Kasumi-1 (cell line): Measurements from ENCODE around the gene PLCB1.
A peak's percentile ranks its signal among the peaks of the same experiment; 100 is the strongest.
"Not testable (repeated sequence)": the region's sequence is repeated elsewhere in the genome, so short reads cannot be mapped to it uniquely, and the experiment has no call there.

ENCODE experiments used
- DNase-seq, 2 experiments: peaks; one replicate each; lab custom pipeline; 2025; lab: John Stamatoyannopoulos, UW

Gene PLCB1

GRCh38 chr20:8447262-8448120 lies 315.4 kb downstream of the PLCB1 start:
- no peak for DNase-seq

DNA sequence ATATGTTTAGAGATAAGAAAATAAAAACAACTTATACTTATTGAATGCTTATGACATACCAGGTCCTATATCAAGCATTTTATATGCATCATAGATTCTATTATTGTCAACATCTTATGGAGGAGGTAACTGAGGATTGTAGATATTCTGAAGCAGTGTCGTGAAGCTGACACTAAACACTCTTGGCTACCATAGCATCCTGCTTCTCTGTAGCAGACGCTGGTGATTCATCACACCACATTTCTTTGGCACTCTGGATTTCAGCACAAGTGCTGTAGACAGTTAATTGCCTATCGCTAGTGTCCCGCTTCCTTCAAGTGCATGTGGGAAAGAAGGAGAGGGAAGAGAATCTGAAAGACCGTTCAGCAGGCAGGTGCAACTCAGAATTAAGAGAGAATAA lies 317.1 kb downstream of the PLCB1 start:
- no peak for DNase-seq

DNA sequence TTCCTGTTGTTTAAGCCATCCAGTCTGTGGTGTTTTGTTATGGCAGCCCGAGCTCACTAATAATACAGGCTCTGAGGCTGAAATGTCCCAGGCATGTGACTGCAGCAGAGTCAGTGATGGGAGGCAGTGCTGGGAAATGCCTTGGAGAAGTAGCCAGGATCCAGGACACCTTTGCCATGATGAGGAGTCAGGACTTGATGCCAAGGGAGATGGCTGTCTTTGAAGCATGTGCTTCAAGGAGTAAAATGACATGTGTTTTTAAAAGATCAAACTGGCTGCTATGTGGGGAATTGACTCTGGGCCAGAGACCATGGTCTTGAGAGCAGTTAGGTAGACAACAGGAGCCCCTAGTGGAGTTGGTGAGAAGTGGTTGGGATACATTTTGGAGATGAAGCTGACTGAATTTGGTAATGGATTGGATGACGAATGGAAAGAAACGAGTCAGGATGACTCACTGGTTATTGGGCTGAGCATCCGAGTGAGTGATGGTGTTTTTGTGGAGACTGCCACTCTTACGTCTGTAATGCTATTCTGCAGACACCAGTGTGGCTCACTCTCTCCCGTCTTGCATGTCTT lies 322.2 kb downstream of the PLCB1 start:
- DNase-seq, result peak; percentile 54 to 65

DNA sequence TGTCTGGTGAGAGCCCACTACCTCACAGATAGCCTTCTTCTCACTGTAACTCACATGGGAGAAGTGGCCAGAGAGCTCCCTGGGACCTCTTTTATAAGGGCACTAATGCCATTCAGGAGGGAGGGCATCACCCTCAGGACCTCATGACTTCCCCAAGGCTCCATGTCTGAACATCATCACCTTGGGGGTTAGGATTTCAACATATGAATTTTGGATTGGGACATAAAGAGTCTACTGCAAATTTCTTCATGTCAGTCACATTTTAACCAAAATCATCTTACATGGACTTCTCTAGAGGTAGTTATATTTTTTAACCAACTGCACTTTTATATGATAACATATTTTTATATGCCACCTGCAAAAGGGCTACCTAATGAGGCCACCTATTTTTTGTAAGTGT lies 324.7 kb downstream of the PLCB1 start:
- DNase-seq, result no peak

DNA sequence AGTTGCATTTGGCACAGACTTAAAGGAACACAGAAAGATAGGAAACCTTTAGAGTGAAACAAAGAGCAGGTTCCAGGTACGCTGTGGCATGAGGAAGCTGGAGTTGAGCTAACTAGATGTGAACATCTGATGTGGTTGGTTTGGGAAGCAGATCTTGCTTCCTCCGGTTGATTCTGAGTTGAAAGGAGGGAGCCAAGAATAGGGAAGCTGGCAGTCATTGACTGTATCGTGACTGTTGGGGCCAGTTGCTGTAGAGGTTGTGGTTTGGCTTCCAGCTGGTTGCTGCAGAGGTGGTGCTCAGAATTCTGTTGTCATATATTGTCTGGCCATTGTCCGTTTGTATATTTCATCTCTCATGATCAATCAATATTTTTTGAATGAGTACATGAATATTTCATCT lies 325.9 kb downstream of the PLCB1 start:
- DNase-seq, result peak; percentile 93 to 94

DNA sequence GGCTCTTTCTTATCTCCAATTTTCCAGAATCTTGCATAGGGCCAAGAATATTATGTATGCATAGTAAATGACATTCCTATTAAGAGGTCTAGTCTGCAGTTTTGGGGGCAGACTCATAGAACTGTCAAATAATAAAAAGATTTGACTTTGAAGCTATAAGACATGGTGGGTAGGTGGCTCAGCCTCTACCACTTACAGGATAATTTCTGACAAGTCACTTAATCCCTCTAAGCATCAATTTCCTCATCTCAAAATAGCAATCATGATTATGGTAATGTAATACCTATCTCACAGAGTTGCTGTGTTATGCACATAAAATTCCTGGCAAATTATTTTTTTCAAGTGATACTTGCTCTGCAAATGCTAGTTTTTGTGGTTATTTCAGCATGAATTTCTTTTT lies 329.1 kb downstream of the PLCB1 start:
- DNase-seq, result no peak

- no peak for DNase-seq
Measured at GRCh38 chr20:8464368-8464767, 332.3 kb downstream of the PLCB1 start.

DNA sequence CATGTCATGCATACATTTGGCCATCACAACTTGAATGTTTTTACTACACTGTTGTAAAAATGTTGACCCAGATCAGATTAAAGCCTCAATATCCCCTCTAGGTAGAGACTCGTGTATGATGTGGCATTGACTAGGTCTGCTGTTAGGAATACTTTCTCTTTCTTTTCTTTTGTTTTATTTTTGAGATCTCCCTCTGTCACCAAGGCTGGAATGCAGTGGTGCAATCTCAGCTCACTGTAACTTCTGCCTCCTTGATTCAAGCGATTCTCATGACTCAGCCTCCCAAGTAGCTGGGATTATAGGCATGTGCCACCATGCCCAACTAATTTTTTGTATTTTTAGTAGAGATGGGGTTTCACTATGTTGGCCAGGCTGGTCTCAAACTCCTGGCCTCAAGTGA lies 334.7 kb downstream of the PLCB1 start:
- not testable (repeated sequence) for DNase-seq

- DNase-seq, result no peak
Measured at GRCh38 chr20:8470156-8470555, 338.1 kb downstream of the PLCB1 start.

DNA sequence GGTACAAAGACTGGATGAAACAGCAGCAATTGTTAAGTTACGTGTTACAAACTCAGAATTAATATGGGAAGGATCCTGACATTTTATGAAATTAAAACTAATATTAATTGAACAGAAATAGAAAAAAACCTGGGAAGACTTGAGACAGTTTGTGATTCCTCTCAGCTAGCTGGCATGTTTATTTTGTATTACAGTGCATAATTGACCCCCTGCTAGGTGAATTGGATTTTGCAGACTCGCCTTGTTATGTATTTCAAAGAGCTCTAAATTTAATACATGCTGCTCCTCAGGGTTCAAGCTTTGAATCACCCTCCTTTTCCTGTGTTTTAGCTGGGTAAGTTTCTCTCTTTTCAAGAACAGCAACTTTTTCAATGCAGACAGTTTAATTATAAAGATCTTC lies 339.4 kb downstream of the PLCB1 start:
- no peak for DNase-seq

DNA sequence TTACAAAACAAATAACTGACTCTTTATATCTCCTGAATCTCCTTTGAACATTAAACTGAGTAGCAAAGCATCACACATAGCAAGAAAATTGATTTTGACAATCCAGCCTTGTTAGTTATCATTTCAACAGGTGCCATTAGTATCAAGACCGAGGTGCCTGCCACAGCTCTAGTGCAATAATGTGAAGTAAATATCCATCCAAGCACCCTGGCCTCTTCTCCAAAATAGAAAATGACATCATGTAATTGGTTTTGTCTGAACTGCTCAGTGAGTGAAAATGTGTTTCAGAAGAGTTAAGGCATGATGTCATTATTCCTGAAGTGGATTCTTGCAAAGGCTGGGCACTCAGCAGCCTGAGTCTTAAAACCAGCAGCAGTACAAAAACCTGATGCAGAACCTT lies 341.4 kb downstream of the PLCB1 start:
- no peak for DNase-seq

DNA sequence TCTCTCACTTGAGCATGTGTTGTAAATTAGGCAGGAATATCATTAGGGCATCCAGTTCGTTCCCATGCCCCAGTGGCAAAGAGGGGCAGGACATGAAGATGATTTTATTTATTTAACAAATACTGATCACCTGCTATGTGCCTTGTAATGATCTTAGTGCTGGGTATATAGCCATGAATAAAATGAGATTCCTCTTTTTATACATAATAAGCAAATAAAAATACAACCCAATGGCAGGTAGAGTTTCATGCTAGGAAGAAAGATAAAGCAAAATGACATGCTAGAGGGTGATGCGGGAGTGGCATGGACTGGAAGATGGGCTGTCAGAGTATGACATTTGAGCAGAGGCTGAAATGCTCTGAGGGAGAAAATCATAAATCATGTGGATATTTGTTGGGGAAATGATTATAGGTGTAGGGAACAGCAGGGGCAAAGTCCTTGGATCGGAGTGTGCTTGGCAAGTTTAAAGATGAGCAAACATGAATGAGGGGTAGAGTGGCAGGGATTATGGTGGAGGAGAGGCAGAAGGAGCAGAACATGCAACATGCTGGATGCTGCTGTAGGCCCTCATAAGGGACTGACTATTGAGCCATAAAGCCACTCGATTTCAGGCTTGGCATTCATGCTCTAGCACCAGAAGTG lies 342.1 kb downstream of the PLCB1 start:
- DNase-seq, result no peak

- DNase-seq, result peak; percentile 90 to 92
Measured at GRCh38 chr20:8476021-8476420, 344.0 kb downstream of the PLCB1 start.

- DNase-seq, result no peak
Measured at GRCh38 chr20:8480597-8480996, 348.5 kb downstream of the PLCB1 start.

DNA sequence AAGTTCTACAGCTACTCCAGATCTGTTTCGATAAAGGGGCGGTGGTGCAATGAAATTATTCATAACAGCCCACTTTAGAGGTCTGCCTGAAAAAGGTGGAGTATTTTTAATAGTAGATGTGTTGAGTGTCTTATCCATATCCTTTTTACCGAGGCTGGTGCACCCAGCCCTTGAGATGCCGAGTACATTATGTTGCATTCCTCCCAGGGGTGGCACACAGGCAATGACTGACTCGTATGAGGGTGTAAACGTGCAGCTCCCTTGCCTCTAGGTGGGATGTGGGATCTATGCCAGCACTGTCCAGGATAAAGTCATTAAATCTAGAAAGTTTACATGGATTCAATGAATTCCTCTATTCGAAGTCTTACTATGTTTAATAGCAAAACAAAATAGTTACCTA lies 355.6 kb downstream of the PLCB1 start:
- DNase-seq, result no peak

DNA sequence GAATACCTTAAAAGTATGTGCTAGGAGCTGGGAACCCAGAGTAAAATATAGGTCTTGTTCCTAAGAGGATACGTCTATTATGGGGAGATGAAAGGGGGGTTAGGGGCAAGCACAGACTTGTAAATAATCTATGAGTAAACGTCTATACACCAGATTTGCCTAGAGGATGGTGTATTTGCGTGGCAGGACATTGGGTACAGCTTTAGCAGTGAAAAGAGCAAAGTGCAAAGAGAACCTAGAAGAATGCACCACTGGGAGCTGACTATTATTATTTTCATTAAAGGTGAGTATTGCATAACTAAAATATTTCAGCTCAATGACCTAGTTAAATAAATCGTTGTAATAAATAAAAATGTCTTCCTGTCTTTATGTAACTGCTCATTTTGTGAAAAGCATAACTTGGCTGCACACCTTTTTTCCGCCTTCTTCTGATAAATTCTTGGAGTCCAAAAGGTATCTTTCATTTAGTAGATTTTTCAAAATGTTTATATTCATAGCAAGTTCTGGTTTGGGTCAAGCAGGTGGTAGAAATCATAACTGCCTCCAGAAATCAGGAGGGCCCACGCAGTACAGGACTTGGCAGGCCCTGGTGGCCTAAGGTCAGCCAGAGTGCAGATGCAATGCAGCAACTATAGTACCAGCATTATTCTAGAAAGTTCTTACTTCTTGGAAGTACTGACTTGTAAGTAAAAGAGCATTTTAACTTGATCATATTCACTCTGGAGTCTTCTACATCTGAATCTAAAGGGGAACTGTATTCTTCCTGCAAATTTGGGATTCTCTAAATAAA lies 357.2 kb downstream of the PLCB1 start:
- no peak for DNase-seq

DNA sequence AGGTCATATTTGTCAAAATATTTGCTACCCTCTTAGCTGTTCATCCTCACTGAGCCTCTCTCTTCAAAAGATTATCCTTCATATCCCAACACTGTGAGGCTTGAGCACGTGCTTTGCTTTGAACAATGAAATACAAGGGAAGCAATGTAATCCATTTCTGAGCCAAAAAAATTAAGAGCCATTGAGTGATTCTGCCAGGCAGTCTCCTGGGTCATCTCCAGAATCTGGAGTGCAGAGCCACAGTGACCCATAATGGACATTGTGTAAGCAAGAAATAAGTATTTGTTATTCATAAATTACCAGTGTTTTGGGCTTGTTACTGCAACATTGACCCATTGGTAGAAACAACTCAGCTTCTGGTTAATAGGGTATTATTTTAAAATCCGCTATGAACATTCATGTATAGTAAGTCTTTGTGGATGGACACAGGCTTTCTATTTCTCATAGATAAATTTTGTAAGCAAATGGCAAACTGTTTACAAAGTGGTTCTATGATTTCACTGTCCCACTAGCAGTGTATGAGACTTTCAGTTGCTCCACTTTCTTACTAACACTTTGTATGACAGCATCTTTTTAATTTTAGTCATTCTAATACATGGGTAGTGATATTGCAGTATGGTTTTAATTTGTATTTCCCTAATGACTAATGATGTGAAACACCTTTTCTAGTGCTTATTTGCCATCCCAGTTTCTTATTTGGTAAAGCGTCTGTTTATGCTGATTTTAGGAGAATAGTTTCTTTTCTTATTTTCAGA lies 358.2 kb downstream of the PLCB1 start:
- no peak for DNase-seq

- no peak for DNase-seq
Measured at GRCh38 chr20:8492173-8492572, 360.1 kb downstream of the PLCB1 start.

GRCh38 chr20:8498571-8498970 lies 366.5 kb downstream of the PLCB1 start:
- no peak for DNase-seq

DNA sequence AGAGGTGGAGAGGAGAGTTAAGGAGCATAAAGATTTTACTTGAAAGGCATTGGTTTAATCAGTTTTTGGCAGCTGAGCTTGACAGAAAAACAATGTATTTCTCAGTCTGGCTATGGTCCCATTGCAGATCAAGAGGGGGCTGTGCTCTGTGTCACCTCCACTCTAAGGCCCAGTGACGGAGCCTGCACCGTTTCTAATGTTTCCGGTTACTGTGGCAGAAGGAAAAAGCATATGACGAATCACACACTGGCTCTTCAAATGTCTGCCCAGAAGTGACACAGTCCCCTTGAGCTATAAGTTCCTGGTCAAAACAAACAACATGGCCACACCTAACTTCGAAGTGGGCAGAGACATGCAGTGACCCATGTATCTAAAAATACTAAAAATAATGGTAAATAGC lies 372.0 kb downstream of the PLCB1 start:
- DNase-seq, result no peak

DNA sequence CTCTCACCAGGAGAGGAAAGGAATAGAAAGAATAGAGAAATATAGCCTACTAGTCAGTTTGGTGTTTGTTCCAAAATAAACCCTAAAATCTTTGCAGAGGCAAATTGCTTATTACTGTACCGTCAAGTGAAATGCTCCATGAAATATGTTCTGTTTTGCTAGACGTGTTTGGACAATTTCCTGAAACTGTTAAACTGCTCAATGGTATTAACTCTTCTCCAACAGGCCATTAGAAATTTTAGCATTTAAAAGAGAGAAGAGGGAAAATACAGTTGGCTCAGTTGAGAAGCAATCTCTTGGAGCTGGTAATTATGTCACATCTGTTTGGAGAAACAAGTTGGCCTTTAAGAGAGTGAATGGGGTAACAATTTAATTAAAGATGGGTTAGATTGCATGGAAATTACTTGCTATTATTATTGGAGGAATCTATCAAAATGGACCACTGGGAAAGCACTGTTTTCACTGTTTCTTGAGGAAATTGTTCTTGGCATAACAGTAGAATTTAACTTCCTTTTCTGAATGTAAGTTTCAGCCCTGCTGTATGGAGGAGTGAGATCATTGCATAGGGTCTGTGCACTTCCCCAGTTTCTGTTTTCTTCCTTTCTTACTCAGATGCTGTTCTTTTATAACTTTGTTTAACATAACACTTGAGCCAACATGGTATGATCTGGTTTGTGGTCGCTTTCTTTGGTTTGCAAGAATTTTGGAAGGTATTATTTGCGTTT lies 373.6 kb downstream of the PLCB1 start:
- DNase-seq, result peak; percentile 65 to 68
